CD14-positive monocyte (primary cell): Measurements from ENCODE around the gene ZNF445. TPM values are rescaled to one million over a fixed set of nuclear protein-coding genes. Genes with fewer than 3 reads are reported as not detected.

Experiments
- DNase-seq, 3 donors: peaks; one replicate each; pipeline ENCODE4 v3.0.0-alpha.2; 2011 to 2022
- H2AFZ ChIP-seq: 2 replicates; pipeline ENCODE4 v1.6.0; 2012; ENCODE audit warnings: mild to moderate bottlenecking, low read depth, low read length, inconsistent platforms; ENCODE audit not compliant: insufficient read depth, poor library complexity, severe bottlenecking
- H3K27ac ChIP-seq, 2 donors: 1 replicate in 1 of 2; 2 replicates in 1 of 2; pipeline ENCODE4 v1.5.1; 2012 to 2013; ENCODE audit warnings: low read length in 2 of 2, control low read depth in 1 of 2, inconsistent platforms in 1 of 2, low read depth in 1 of 2, mild to moderate bottlenecking in 1 of 2
- H3K27me3 ChIP-seq, 2 donors: one replicate each; pipeline versions ENCODE4 v1.6.0 to v1.6.1; 2011 to 2013; ENCODE audit warnings: low read length in 2 of 2; ENCODE audit not compliant: control insufficient read depth in 2 of 2, insufficient read depth in 2 of 2
- H3K36me3 ChIP-seq, 2 donors: replicated peaks in 1 of 2; 1 replicate in 1 of 2; 2 replicates in 1 of 2; pipeline versions ENCODE4 v1.5.1 to v1.6.1; 2012 to 2013; ENCODE audit warnings: low read length in 2 of 2, control low read depth in 1 of 2, inconsistent platforms in 1 of 2, mild to moderate bottlenecking in 1 of 2; ENCODE audit not compliant: insufficient read depth in 2 of 2, control insufficient read depth in 1 of 2
- H3K4me1 ChIP-seq, 2 donors: 1 replicate in 1 of 2; 2 replicates in 1 of 2; pipeline versions ENCODE4 v1.5.1 to v1.6.1; 2012 to 2013; ENCODE audit warnings: low read length in 2 of 2, control low read depth in 1 of 2, inconsistent platforms in 1 of 2, mild to moderate bottlenecking in 1 of 2, moderate library complexity in 1 of 2; ENCODE audit not compliant: insufficient read depth in 2 of 2, control insufficient read depth in 1 of 2
- H3K4me2 ChIP-seq: replicated peaks from 2 replicates; pipeline ENCODE3; 2012; ENCODE audit warnings: low read length, moderate library complexity, mild to moderate bottlenecking; ENCODE audit not compliant: poor library complexity, severe bottlenecking; ENCODE audit errors: extremely low read depth
- H3K4me3 ChIP-seq, 3 experiments: fragments of 200-600 bp in 1 of 3; sonication (generic) in 1 of 3; replicated peaks in 1 of 3; 1 replicate in 2 of 3; 2 replicates in 1 of 3; pipeline ENCODE4 v1.5.1; 2011 to 2013; ENCODE audit warnings: low read length in 3 of 3, mild to moderate bottlenecking in 3 of 3, control low read depth in 2 of 3, low read depth in 2 of 3, inconsistent platforms in 1 of 3, moderate library complexity in 1 of 3
- H3K79me2 ChIP-seq: 2 replicates; pipeline ENCODE4 v1.6.0; 2012; ENCODE audit warnings: mild to moderate bottlenecking, control low read depth, inconsistent platforms, low read length, moderate library complexity; ENCODE audit not compliant: insufficient read depth
- H3K9ac ChIP-seq: 2 replicates; pipeline ENCODE4 v1.6.0; 2017; ENCODE audit warnings: low read length, mild to moderate bottlenecking; ENCODE audit not compliant: insufficient read depth, poor library complexity, severe bottlenecking
- H3K9me3 ChIP-seq, 2 donors: replicated peaks in 1 of 2; 1 replicate in 1 of 2; 2 replicates in 1 of 2; pipeline versions ENCODE4 v1.5.1 to v1.6.1; 2012 to 2013; ENCODE audit warnings: low read length in 2 of 2, control low read depth in 1 of 2; ENCODE audit not compliant: control insufficient read depth in 1 of 2, insufficient read depth in 1 of 2
- H4K20me1 ChIP-seq: 2 replicates; pipeline ENCODE4 v1.6.0; 2012; ENCODE audit warnings: mild to moderate bottlenecking, low read length, control low read depth, moderate library complexity; ENCODE audit not compliant: insufficient read depth
- H3K27ac Mint-ChIP-seq, 7 donors: one replicate each; pipeline ENCODE4 v1.8.0; 2020; ENCODE audit warnings: mild to moderate bottlenecking in 7 of 7, mixed read lengths in 7 of 7, moderate library complexity in 6 of 7, inconsistent platforms in 2 of 7
- H3K27me3 Mint-ChIP-seq, 3 donors: one replicate each; pipeline ENCODE4 v1.8.0; 2021 to 2022; ENCODE audit warnings: low read depth in 3 of 3, mild to moderate bottlenecking in 3 of 3, mixed read lengths in 3 of 3, moderate library complexity in 3 of 3, inconsistent platforms in 1 of 3
- H3K36me3 Mint-ChIP-seq, 2 donors: one replicate each; pipeline ENCODE4 v1.8.0; 2020; ENCODE audit warnings: mixed read lengths in 2 of 2, inconsistent platforms in 1 of 2, mild to moderate bottlenecking in 1 of 2
- H3K4me1 Mint-ChIP-seq: one replicate; pipeline ENCODE4 v1.8.0; 2020; ENCODE audit warnings: mild to moderate bottlenecking, mixed read lengths
- H3K4me3 Mint-ChIP-seq, 2 donors: one replicate each; pipeline ENCODE4 v1.8.0; 2020; ENCODE audit warnings: mild to moderate bottlenecking in 2 of 2, mixed read lengths in 2 of 2, moderate library complexity in 1 of 2
- H3K9me3 Mint-ChIP-seq, 7 donors: one replicate each; pipeline ENCODE4 v1.8.0; 2020 to 2022; ENCODE audit warnings: mixed read lengths in 7 of 7, mild to moderate bottlenecking in 6 of 7, moderate library complexity in 6 of 7, inconsistent platforms in 2 of 7
- CTCF ChIP-seq: fragments of 200-600 bp; IDR thresholded peaks from one replicate; pipeline ENCODE4 v1.8.0; 2022; ENCODE audit warnings: antibody characterized with exemption, mild to moderate bottlenecking
- WGBS: methylation state at CpG from one replicate; pipeline ENCODE4 v1.1.5; 2013; ENCODE audit warnings: missing lambda C conversion rate; ENCODE audit not compliant: insufficient coverage; 5-methylcytosine and 5-hydroxymethylcytosine counted together
- intact Hi-C, 2 donors: fragments of 100-400 bp; cut with micrococcal nuclease; formaldehyde crosslinking; loops; one replicate each; pipeline versions ENCODE4 v1.15.0 to v1.15.1; 2023
- polyA plus RNA-seq, 3 donors: library from polyadenylated mRNA; depleted of rRNA in 1 of 3; unstranded in 2 of 3; stranded (reverse) in 1 of 3; fragments of 300-500 nt in 2 of 3; fragments of >200 nt in 1 of 3; fragmentation: Illumina TruSeq in 2 of 3; gene quantifications; 1 replicate in 2 of 3; 2 replicates in 1 of 3; pipeline ENCODE4 v1.2.3, GENCODE V29; 2012 to 2021

Gene ZNF445
- polyA plus RNA-seq, 3 donors = 0.41 to 2.5 (median 1.1) TPM

GRCh38 chr3:44414517-44415090 lies 62.9 kb downstream of the ZNF445 start:
- intact Hi-C loops = no loop called here

GRCh38 chr3:44412365-44412764 lies 65.1 kb downstream of the ZNF445 start:
- H3K9me3 ChIP-seq = no peaks in the 10 kb centered on the region
- no peak overlapping the region for H3K4me3 Mint-ChIP-seq
- H3K27ac ChIP-seq = no peak overlapping the region
- no peak overlapping the region for H2AFZ ChIP-seq
- peaks cover 0 to 4% (median 2%) of the 10 kb centered on the region in 7 donors for H3K9me3 Mint-ChIP-seq
- no peaks in the 10 kb centered on the region for H4K20me1 ChIP-seq
- TF ChIP-seq CTCF = no peak
- peaks cover 0 to 3% of the 10 kb centered on the region in 2 donors for H3K36me3 Mint-ChIP-seq
- H3K9ac ChIP-seq = no peak overlapping the region
- peaks cover 0 to 3% (median 0%) of the 10 kb centered on the region in 3 donors for H3K27me3 Mint-ChIP-seq
- H3K36me3 ChIP-seq = no peaks in the 10 kb centered on the region
- no peak for DNase-seq
- 81% methylated on average over 10 of the region's 10 CpGs for WGBS
- H3K4me2 ChIP-seq = no peak overlapping the region
- H3K27ac Mint-ChIP-seq = peak overlapping the region in 4 of 7 donors; percentile 15 to 50 (median 20)
- H3K4me3 ChIP-seq = no peak overlapping the region
- intact Hi-C loops = no loop called here
- H3K79me2 ChIP-seq = no peaks in the 10 kb centered on the region
- H3K4me1 ChIP-seq = no peaks in the 10 kb centered on the region
- H3K4me1 Mint-ChIP-seq = no peaks in the 10 kb centered on the region
- H3K27me3 ChIP-seq = no peaks in the 10 kb centered on the region

More at GRCh38 chr3:44414517-44415090, 62.9 kb downstream of the ZNF445 start:
- H3K4me2 ChIP-seq = no peak overlapping the region
- no peak for TF ChIP-seq CTCF
- H3K4me1 ChIP-seq = no peaks in the 10 kb centered on the region
- Mint-ChIP-seq H3K9me3 (peaks cover 0 to 9% (median 3%) of the 10 kb centered on the region in 7 donors), H3K27ac (peak overlapping the region in 4 of 7 donors; percentile 2 to 70 (median 50)), H3K4me1 (no peaks in the 10 kb centered on the region), H3K27me3 (peaks cover 0 to 6% (median 0%) of the 10 kb centered on the region in 3 donors), H3K36me3 (peaks cover 0 to 3% of the 10 kb centered on the region in 2 donors), H3K4me3 (no peak overlapping the region)
- H3K9me3 ChIP-seq = no peaks in the 10 kb centered on the region
- no peak for DNase-seq
- no peak overlapping the region for H3K27ac ChIP-seq
- 92% methylated on average over 9 of the region's 11 CpGs for WGBS
- H3K9ac ChIP-seq = no peak overlapping the region
- H3K4me3 ChIP-seq = no peak overlapping the region
- no peaks in the 10 kb centered on the region for H3K27me3 ChIP-seq
- no peak overlapping the region for H2AFZ ChIP-seq
- no peaks in the 10 kb centered on the region for H3K36me3 ChIP-seq
- no peaks in the 10 kb centered on the region for H3K79me2 ChIP-seq
- H4K20me1 ChIP-seq = no peaks in the 10 kb centered on the region
